SW 1271 (cell line): ENCODE results near the gene NAV2.

ENCODE experiments used
- DNase-seq, 2 experiments: peaks; one replicate each; lab custom pipeline; 2025; lab: John Stamatoyannopoulos, UW

Gene NAV2

DNA sequence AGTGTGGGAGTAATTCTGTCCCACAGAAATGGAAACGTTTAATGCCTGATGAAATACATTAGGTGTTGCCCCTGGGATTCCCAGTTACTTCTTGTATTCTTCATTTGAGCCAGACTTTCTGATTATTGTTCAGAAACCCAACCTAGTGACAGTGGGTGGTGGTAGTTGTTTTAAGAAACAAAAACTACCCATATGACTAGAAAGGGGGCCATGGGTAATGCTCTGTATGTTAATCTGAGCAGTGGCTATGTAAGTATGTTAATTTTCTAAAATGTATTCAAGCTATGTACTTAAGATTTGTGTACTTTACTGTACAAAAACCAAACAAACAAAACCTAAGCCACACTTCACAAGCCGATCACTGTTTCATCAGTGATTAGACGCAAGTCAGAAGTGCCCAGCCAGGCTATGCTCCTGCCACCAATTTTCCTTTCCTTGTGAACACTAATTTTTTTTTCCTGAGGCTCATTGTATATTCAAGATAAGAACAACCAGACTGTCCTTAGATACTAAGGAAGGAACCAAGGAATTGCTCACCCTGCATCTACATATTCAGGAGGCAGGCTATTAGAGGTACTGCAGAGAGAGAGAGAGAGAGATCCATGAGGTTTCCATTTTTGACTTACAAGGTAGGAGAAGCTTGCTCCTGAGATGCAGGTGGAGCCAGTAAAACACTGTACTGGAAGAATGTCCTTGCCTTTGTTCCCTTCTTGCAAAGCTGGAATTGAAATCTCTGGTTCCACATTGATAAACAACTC is 324.9 kb downstream of the NAV2 start:
- no peak for DNase-seq

DNA sequence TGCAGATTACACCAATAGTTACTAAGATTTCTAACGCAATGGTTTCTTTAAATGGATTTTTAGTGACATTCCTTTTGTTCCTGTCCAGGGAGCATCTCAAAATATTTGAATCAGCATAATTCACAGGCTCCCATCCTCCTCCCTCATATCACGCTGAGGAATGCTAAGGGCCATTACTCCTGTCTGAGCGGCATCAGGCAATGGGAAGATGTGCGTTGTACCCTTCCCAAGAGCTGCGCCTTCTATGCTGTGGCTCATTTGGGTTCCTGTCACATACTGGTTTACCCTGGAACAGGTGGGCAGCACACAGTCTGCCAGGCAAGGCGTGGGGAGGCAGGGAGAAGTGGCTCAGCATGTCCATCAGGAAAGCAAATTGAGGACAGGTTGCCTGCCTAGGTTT is 325.8 kb downstream of the NAV2 start:
- no peak for DNase-seq

DNA sequence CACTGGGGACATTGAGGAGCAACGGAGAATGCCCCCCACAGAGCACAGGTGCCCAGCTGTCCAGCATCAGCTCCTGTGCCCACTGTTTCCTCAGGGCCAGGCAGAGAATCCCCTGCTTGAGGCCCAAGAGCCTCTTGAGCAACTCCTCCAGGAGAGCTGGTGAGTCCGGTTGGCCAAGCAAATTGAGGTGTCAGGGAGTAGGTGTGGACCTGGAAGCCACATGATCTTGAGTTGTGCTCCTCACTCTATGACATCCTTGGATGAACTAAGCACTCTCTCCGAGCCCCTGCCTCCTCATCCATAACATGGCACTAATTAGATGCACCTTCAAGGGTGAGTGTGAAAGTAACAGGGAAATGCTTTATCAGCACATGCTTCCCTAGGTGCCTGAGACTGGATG is 326.3 kb downstream of the NAV2 start:
- no peak for DNase-seq

DNA sequence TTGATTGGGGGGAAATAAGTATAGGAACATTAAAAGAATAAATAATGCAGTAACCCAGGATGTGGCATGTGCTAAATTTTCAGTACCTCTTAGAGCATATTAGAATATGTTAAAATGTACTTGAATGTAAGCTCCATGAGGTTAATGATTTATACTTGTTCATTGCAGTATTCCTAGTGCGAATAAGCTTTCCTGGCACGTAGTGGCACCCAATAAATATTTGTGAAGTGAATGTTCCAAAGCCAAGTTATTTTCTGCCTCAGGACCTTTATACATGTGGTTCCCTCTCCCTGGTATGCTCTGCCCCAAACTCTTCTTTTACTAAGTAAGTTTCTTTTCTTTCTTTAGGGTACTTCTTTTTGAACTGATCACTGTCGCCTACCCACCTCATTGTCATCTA is 328.9 kb downstream of the NAV2 start:
- DNase-seq, result no peak

DNA sequence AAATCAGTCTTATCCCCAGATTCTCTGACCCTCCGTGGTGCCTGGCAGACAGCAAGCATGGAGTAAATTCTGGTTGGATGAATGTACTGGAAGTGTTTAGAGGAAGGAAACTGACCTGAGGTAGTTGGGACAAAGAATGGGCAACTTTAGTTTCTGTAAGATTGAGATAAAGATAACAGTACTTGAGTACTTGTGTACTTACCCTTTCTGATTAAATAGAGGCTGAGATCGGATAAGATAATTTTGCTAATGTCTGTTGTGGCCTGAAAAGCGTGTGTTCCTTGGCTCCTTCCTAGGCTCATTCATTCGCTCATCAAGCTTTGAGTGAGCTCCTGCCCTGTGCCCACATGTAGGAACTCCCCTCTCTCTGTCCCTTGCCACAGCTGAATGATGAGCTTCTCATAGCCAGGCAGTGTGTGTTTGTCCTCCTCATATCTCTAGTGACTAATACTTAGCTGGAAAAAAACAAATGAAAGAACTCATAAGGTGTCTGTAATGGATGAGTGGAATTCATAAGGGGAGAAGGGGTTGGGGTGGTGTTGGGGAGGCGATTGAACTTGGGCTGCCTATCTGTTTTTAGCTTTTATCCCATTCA is 329.5 kb downstream of the NAV2 start:
- DNase-seq, result no peak

DNA sequence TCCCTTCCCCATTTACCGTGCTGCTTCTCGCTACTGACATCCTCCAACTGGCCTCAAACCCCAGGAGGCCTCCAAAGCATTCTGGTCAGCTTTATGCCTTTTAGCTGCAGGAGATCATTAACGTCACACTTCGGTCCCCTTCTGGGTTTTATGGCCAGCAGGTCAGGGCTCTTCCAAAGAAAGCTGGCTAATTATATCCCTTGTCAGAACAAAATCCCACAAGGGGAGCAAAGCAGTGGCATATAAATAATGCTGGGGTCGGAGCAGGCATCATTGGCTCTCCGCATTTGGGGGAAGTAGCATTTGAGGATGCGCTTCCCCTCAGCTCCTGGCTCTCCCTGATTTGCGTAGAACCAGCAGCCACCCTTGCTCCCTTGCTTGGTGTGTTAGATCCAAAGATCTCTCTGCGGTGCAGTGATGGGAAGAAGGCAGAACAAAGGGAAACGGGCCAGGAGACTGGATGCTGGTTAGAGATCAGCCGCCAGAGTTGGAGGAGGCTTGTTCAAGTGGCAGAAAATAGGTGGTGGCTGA is 330.2 kb downstream of the NAV2 start:
- no peak for DNase-seq

DNA sequence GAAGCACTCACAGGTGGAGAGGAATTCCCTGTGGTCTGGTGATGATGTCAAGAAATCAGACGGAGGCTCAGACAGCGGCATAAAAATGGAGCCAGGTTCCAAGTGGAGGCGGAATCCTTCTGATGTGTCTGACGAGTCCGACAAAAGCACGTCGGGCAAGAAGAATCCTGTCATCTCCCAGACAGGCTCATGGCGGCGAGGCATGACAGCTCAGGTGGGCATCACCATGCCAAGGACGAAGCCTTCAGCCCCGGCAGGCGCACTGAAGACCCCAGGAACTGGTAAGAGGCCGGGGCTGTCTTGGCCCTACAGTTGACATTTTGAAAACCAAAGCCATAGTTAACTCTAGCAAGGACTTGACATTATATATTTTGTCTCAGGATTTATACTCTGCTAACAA is 331.4 kb downstream of the NAV2 start:
- no peak for DNase-seq

DNA sequence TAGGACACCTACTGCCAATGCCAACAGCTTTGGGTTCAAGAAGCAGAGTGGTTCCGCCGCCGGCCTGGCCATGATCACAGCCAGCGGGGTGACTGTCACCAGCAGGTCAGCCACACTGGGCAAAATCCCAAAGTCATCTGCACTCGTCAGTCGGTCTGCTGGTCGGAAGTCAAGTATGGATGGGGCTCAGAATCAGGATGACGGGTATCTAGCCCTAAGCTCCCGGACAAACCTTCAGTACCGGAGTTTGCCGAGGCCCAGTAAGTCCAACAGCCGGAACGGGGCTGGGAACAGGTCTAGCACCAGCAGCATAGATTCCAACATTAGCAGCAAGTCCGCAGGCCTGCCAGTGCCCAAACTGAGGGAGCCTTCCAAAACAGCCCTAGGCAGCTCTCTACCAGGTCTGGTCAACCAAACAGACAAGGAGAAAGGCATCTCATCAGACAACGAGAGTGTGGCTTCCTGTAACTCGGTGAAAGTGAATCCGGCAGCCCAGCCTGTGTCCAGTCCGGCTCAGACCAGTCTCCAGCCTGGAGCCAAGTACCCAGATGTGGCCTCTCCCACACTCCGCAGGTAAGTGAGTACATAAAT is 332.6 kb downstream of the NAV2 start:
- DNase-seq, result no peak

DNA sequence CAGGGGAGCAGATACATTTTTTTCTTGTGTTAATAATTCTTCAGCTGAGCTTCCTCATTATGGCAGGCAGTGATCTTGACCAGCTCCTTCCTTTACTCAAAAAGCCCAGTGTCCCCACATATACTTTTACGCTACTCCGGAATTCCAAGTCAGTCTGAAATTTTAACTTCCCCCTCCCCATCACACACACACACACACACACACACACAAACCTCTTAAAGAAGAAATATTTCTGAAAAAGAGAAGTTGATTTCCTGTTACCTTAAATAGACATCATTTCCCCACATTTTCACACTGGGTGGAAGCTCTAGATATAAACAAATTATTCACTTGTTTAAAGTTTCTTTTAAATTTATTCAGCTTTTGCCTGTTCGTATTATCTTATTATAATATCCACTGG is 333.8 kb downstream of the NAV2 start:
- DNase-seq, result no peak

DNA sequence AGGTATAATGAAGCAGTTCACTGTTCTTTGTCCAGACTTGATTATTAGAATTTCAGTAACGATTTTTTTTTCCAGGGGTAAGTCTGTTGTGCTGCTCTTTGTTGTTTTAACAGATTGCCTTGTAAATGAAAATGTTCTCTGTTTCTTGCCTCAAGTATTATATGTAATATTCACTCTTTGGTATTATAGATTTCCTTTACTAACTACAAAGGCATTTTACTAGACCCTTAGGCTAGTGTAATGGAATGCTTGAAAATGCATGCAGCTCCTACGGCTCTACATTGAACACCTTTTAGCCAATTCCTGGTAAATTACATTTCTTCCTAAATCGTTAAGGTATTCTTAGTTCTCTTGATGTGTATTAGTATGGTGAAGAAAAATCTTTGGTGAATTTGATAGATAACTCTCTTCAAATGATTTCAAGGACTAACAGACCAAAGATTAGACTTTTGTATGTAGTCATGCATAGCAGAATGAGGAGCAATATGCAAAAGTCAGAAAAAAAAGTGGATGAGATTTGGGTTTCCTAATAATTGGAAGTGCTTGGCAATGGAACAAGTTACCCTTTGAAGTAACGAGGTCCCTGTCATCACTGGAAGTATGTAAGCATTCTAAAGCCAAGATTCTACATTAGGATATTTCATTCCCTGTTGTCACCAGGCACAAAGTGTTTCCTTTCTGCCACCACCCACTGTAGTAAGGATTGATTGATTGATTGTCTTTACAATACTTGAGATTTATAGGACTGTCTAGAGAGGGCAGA is 334.6 kb downstream of the NAV2 start:
- DNase-seq, result no peak

DNA sequence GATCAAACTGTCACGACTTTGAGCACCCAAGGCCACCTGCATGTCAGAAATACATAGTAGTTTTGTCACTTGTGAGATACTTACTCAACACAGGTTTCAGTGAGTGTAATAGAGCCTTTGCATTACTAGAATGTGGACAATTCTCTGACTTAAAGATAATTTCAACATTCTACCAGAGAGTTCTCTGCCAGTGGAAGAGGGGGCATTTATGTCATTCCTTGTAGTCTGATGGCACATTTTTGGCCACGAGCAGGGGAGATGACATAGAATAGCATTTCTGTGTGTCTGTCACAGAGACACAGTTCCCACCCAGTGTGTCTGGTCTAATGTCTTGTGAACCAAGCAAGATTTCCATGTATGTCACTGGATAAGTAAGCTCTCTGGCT is 335.1 kb downstream of the NAV2 start:
- DNase-seq, result no peak

DNA sequence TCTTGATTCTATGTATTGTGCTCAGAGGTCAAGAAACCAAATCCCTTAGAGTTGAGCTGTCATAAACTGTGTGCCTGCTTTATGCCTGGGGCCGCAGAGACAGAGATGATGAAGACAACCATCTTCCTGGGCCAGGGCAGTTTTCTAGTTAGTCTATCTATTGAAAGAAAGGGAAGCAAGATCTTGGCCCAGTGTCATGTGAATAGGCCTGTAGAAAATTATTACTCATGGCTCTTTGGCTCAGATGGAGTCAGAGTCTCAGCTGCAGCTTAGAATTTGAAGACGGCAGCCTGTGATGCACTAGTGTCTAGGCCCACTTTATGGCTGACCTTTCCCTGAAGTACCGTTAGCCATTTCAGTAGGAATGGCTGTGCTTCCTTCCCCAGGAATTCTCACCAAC is 335.6 kb downstream of the NAV2 start:
- no peak for DNase-seq

DNA sequence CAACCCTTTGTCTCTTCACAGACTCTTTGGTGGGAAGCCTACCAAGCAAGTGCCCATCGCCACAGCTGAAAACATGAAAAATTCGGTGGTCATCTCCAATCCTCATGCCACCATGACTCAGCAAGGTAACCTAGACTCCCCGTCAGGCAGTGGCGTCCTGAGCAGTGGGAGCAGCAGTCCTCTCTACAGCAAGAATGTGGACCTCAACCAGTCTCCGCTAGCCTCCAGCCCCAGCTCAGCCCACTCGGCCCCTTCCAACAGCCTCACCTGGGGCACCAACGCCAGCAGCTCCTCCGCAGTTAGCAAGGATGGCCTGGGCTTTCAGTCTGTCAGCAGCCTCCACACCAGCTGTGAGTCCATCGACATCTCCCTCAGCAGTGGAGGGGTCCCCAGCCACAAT is 336.1 kb downstream of the NAV2 start:
- no peak for DNase-seq

DNA sequence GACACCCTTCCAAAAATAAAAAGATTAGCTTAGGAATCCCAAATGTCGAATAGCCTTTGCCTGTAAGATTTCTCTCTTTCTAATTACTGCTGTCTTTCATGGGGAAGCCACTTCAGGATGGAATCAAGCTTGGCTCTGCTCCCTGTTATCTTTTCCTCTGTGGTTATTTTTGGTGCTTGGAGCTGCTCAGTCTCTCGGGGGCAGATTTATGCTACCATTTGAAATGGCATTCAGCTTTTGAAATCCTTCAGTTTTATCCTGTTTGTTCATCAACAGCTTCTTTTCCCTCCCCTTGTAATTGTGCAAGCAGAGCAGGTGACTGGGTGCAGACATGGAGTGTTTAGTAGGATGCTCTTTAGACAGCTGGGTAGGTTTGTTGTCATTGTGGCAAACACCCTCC is 336.6 kb downstream of the NAV2 start:
- no peak for DNase-seq

DNA sequence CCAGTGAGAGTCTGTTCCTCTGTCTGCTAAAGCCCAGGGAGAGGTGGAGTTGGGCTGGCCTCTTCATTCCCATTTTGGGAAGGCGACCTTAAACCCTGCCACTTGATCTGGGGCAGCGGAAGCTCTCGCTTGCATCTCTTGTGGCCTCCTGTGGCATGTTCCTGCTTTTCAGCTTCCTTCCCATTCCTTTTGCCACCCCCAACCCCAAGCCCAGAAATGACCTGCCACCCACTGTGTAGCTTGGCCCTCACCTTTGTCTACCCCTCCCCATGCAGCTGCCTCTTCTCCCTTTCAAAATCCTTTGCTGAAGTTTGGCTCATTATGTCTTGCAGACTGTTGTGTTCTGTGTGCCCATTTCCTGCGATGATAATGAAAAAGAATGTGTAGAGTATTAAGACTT is 337.4 kb downstream of the NAV2 start:
- DNase-seq, result no peak

DNA sequence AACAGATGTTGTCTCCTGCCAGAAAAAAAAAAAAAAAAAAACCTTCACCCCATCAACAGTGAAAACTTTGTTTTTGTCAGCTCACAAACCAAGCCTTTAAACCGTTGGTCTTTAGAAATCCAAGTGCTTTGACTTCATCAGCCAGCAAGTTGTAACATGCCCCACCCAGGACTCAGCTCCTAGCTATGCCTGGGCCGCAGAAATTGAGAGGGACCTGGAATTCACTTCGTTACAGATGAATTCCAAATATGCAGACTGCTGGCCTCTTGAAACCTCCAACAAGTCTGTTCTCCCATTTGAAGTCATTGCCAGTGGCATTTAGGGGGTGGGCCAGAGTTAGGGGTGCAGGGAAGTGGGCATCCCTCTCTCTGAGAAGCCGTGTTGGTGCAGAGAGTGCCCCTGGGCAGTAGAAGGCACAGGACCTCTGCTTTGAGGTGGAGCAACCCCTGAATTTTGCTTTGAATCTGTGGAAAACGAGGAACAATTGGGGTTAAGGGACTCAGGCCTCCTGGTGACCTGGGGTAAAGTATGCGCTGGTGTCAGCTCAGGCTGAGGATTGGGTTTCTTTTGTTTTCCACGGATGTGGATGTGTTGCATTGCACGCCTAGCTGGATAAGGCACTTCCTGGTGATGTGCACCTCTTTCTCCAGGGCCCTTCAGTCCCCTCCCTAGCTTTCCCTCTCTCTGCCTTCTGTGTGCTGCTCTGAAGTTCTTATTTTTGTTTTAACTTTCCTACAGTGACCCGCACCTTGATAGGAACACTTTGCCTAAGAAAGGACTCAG is 338.1 kb downstream of the NAV2 start:
- no peak for DNase-seq

DNA sequence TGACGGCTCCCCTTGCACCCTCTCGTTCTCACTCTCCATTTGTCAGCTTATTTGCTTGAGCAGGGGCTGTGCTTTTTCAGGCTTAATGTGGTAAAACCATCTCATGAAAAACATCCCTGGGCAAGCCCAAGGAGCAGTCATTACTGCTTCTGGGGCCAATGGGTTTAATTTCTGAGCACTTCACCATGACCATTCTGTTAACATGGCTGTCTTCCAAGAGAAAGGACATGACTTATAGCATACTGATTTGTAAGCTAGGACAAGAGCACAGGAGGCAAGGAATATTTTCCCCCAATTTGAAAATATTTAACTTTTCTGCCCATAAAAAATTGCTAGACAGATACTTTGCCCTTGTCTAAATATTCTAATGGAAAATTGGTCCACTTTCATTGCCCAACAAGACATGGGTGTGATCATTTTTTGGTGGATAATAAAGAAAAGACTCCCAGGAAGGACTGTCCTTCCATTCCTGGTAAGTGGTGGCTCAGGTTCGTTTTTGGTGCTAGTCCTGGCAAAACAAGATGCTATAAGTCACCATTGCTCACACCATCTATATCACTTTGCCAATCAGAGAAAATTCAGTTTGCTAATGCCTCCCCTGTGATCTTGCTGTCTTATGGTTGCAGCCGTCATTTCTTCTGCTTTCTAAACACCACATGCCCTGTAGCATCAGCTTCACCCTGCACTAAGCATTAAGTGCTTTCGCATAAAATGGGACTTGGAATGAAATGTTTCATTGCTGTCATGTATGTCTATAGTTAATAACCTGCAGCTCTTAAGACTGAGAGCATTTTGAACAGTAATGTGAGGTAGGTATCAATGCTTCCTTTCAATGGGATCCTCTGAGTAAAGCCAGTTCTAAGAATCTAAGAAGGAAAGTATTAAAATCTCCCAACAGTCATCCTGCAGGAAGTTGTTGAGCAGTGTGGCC is 339.1 kb downstream of the NAV2 start:
- DNase-seq, result no peak

DNA sequence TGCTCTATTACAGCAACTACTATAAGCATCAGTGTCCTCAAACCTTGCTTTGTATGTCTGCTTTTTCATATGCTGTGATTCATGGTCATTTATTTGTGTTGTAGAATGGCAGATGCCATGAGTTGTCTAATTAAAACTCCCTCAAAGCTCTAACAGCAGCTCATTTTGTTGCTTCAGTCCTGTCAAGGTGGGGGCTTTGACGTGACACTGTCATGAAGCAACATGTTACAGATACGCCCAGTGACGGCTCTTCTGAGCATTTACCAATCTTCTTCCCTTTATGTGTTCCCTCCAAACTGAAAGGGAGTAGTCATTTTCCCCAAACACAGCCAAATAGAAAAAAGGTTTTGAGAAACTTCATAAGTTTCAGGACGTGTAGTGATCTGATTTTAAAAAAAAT is 340.9 kb downstream of the NAV2 start:
- DNase-seq, result no peak

DNA sequence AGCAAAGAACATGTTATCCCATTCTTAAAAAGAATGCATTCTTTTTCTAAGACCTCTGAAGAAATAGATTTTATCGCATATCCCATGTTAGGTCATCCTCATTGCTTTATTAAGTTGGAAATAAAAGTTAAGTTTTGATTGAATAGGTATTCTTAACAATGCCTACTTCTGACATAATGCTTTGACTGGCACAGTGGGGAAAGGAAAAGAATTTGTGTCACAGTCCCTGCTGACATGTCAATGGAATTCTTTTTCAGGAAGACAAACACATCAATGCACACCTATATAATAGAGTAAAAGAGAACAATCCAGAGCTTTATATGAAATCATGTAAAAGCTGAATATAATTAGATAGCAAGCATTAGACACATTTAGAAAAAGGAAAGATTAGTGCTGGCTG is 341.9 kb downstream of the NAV2 start:
- no peak for DNase-seq

DNA sequence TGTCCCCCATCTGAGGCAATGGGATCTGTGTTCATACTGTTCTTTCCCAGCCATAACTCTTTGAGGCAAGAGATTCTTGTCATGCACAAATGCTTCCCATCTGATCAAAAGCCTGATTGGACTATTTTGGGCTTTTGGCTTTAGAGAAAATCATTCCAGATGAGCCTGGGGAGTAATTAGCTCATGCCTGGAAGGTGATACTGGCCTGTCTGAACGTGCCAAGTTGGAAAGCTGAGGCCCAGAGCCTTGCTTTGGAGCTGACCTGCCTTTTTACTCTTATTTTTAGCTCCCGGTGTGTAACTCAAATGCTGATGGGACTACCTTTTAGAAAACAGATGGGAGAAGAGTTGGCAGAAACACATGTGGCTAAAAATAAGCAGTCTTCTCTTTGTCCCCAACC is 342.7 kb downstream of the NAV2 start:
- no peak for DNase-seq
